Testis (tissue), 3 donors: ENCODE results near the gene C2orf78. TPM values are rescaled to one million over a fixed set of nuclear protein-coding genes. Genes with fewer than 3 reads are reported as not detected.
"Not testable (repeated sequence)": the region's sequence is repeated elsewhere in the genome, so short reads cannot be mapped to it uniquely, and the experiment has no call there.

ENCODE experiments used
- DNase-seq: peaks from one replicate; pipeline ENCODE4 v3.0.0-alpha.2; 2019
- H3K27ac ChIP-seq, 2 donors: fragments of 200-600 bp; sonication (generic); one replicate each; pipeline ENCODE4 v1.5.1; 2019
- H3K27me3 ChIP-seq: fragments of 200-600 bp; sonication (generic); one replicate; pipeline ENCODE4 v1.5.1; 2019
- H3K36me3 ChIP-seq: fragments of 200-600 bp; sonication (generic); one replicate; pipeline ENCODE4 v1.5.1; 2017; ENCODE audit warnings: low read depth; ENCODE audit errors: missing control alignments
- H3K4me1 ChIP-seq: fragments of 200-600 bp; sonication (generic); one replicate; pipeline ENCODE4 v1.5.1; 2019
- H3K4me3 ChIP-seq, 2 donors: fragments of 200-600 bp; sonication (generic); one replicate each; pipeline ENCODE4 v1.5.1; 2017 to 2019
- H3K9me3 ChIP-seq: fragments of 200-600 bp; sonication (generic); one replicate; pipeline ENCODE4 v1.5.1; 2017
- CTCF ChIP-seq, 3 experiments: fragments of 450-650 bp in 2 of 3; fragments of 200-600 bp in 1 of 3; sonication (generic) in 1 of 3; IDR thresholded peaks; one replicate each; pipeline ENCODE4 v1.5.1; 2016 to 2019; ENCODE audit warnings: antibody characterized with exemption in 3 of 3, mild to moderate bottlenecking in 2 of 3, moderate library complexity in 1 of 3
- POLR2A ChIP-seq: fragments of 450-650 bp; IDR thresholded peaks from one replicate; pipeline ENCODE4 v1.6.1; 2017; ENCODE audit warnings: antibody characterized with exemption, mild to moderate bottlenecking, moderate library complexity
- WGBS, 2 donors: methylation state at CpG; one replicate each; pipeline ENCODE4 v1.1.5; 2018; 5-methylcytosine and 5-hydroxymethylcytosine counted together
- intact Hi-C: fragments of 100-400 bp; cut with DNase I; formaldehyde crosslinking; loops from one replicate; pipeline ENCODE4 v1.15.1; 2023; ENCODE audit warnings: low total_unique reads
- polyA plus RNA-seq: library from polyadenylated mRNA; stranded (reverse); fragments of 350-450 nt; fragmentation: Illumina TruSeq; extraction: RNeasy Lipid Tissue Mini Kit (QIAGEN cat#74804); gene quantifications from one replicate; pipeline ENCODE4 v1.2.3, GENCODE V29; 2014; ENCODE audit warnings: low read depth, low replicate concordance; ENCODE audit not compliant: insufficient read depth
- total RNA-seq, 2 donors: library from RNA; depleted of rRNA; stranded (reverse); fragments of >200 nt; gene quantifications; one replicate each; pipeline ENCODE4 v1.2.3, GENCODE V29; 2016

C2orf78 gene
- total and polyA plus RNA-seq, 3 donors from 2014 or later = 3.5 to 18.6 (median 11.6) TPM

GRCh38 chr2:73766994-73767393 lies 17.0 kb upstream of the C2orf78 start:
- Histone ChIP-seq H3K27ac (no peak overlapping the region), H3K4me1 (no peaks in the 10 kb centered on the region), H3K27me3 (no peaks in the 10 kb centered on the region), H3K9me3 (no peaks in the 10 kb centered on the region), H3K4me3 (no peak overlapping the region), H3K36me3 (peaks cover 2% of the 10 kb centered on the region)
- WGBS, 2 donors = 91 to 95% methylated on average over 4 of the region's 4 CpGs
- no peak for DNase-seq
- TF ChIP-seq POLR2A (no peak), CTCF (IDR thresholded peaks at IDR 0.05) (no peak)
- intact Hi-C loops = no loop called here

GRCh38 chr2:73770725-73771124 lies 13.3 kb upstream of the C2orf78 start:
- no peak overlapping the region for H3K27ac ChIP-seq
- peaks cover 2% of the 10 kb centered on the region for H3K36me3 ChIP-seq
- no peak overlapping the region for H3K4me3 ChIP-seq
- DNase-seq = no peak
- intact Hi-C loops = no loop called here
- H3K9me3 ChIP-seq = no peaks in the 10 kb centered on the region
- TF ChIP-seq POLR2A = no peak
- no peak for TF ChIP-seq CTCF (IDR thresholded peaks at IDR 0.05)
- no peaks in the 10 kb centered on the region for H3K4me1 ChIP-seq
- no peaks in the 10 kb centered on the region for H3K27me3 ChIP-seq
- 87 to 92% methylated on average over 3 of the region's 3 CpGs for WGBS, 2 donors

GRCh38 chr2:73772819-73773218 lies 11.2 kb upstream of the C2orf78 start:
- Histone ChIP-seq H3K36me3 (no peaks in the 10 kb centered on the region), H3K27me3 (no peaks in the 10 kb centered on the region), H3K4me3 (no peak overlapping the region), H3K27ac (peak overlapping the region in 1 of 2 donors; percentile 5), H3K9me3 (no peaks in the 10 kb centered on the region), H3K4me1 (peaks cover 4% of the 10 kb centered on the region)
- TF ChIP-seq POLR2A (no peak), CTCF (IDR thresholded peaks at IDR 0.05) (no peak)
- intact Hi-C loops = no loop called here
- no peak for DNase-seq

- intact Hi-C loops = no loop called here
- Histone ChIP-seq H3K36me3 (no peaks in the 10 kb centered on the region), H3K27me3 (no peaks in the 10 kb centered on the region), H3K9me3 (no peaks in the 10 kb centered on the region), H3K27ac (no peak overlapping the region), H3K4me3 (no peak overlapping the region), H3K4me1 (peaks cover 14% of the 10 kb centered on the region)
- peak; percentile 32 for DNase-seq
- 60% methylated on average over 4 of the region's 4 CpGs for WGBS, 2 donors
- TF ChIP-seq POLR2A = no peak
- TF ChIP-seq CTCF (IDR thresholded peaks at IDR 0.05) = no peak
These were observed 7.6 kb upstream of the C2orf78 start for GRCh38 chr2:73776381-73776780.

- intact Hi-C loops = no loop called here
These were observed 7.0 kb upstream of the C2orf78 start for GRCh38 chr2:73776869-73777519.

GRCh38 chr2:73778867-73779466 lies 5.0 kb upstream of the C2orf78 start:
- DNase-seq, H3K27me3 ChIP-seq, intact Hi-C loops, H3K9me3 ChIP-seq, H3K36me3 ChIP-seq: not testable (repeated sequence)
- peak overlapping the region; percentile 78 to 97 for H3K4me3 ChIP-seq
- peak overlapping the region; percentile 88 to 89 for H3K27ac ChIP-seq
- 41 to 55% methylated on average over 18 of the region's 18 CpGs for WGBS, 2 donors
- peaks cover 14% of the 10 kb centered on the region for H3K4me1 ChIP-seq

More at GRCh38 chr2:73776869-73777519, 7.0 kb upstream of the C2orf78 start:
- Histone ChIP-seq H3K4me1 (peaks cover 14% of the 10 kb centered on the region), H3K9me3 (no peaks in the 10 kb centered on the region), H3K27ac (peak overlapping the region in 1 of 2 donors; percentile 33), H3K27me3 (no peaks in the 10 kb centered on the region), H3K36me3 (no peaks in the 10 kb centered on the region), H3K4me3 (no peak overlapping the region)
- 75 to 76% methylated on average over 8 of the region's 8 CpGs for WGBS, 2 donors
- TF ChIP-seq POLR2A (no peak), CTCF (IDR thresholded peaks at IDR 0.05) (no peak)
- no peak for DNase-seq
